Lower leg skin (tissue), 4 donors: ENCODE measurements around the gene MLF2. TPM values are rescaled to one million over a fixed set of nuclear protein-coding genes. Genes with fewer than 3 reads are reported as not detected.

Experiments
- DNase-seq, 2 donors: peaks; one replicate each; pipeline ENCODE4 v3.0.0-alpha.2; 2019; ENCODE audit warnings: low spot score in 2 of 2
- H3K4me3 ChIP-seq: fragments of 200-600 bp; sonication (generic); 2 replicates; pipeline ENCODE4 v1.5.1; 2017; ENCODE audit warnings: mild to moderate bottlenecking, low read depth; ENCODE audit not compliant: poor library complexity, severe bottlenecking
- POLR2A ChIP-seq, 2 donors: fragments of 450-650 bp; IDR thresholded peaks; one replicate each; pipeline ENCODE4 v1.6.1; 2016 to 2017; ENCODE audit warnings: antibody characterized with exemption in 2 of 2, mild to moderate bottlenecking in 1 of 2, moderate library complexity in 1 of 2
- WGBS, 2 donors: methylation state at CpG; one replicate each; pipeline ENCODE4 v1.1.5; 2018; 5-methylcytosine and 5-hydroxymethylcytosine counted together
- intact Hi-C: fragments of 100-400 bp; cut with DNase I; formaldehyde crosslinking; loops from one replicate; pipeline ENCODE4 v1.15.0; 2023; ENCODE audit warnings: low total_unique reads
- total RNA-seq, 4 donors: library from RNA; depleted of rRNA; stranded (reverse); fragments of >200 nt; gene quantifications; one replicate each; pipeline ENCODE4 v1.1.0, GENCODE V29; 2016
- TF ChIP-seq, protein P1 (sequence below), 3 donors: fragments of 450-650 bp; IDR thresholded peaks; one replicate each; pipeline ENCODE4 v1.5.1; 2016; ENCODE audit warnings: antibody characterized with exemption in 3 of 3, mild to moderate bottlenecking in 3 of 3, moderate library complexity in 2 of 3

The MLF2 gene
- total RNA-seq, 4 donors from 2014 or later, result 140 to 196 (median 175) TPM

GRCh38 chr12:6754411-6754810, 1.5 kb upstream of the MLF2 start:
- no peak overlapping the region for H3K4me3 ChIP-seq
- WGBS, 2 donors, result 90 to 96% methylated on average over 2 of the region's 2 CpGs
- no peak for DNase-seq
- TF ChIP-seq, protein P1, sequence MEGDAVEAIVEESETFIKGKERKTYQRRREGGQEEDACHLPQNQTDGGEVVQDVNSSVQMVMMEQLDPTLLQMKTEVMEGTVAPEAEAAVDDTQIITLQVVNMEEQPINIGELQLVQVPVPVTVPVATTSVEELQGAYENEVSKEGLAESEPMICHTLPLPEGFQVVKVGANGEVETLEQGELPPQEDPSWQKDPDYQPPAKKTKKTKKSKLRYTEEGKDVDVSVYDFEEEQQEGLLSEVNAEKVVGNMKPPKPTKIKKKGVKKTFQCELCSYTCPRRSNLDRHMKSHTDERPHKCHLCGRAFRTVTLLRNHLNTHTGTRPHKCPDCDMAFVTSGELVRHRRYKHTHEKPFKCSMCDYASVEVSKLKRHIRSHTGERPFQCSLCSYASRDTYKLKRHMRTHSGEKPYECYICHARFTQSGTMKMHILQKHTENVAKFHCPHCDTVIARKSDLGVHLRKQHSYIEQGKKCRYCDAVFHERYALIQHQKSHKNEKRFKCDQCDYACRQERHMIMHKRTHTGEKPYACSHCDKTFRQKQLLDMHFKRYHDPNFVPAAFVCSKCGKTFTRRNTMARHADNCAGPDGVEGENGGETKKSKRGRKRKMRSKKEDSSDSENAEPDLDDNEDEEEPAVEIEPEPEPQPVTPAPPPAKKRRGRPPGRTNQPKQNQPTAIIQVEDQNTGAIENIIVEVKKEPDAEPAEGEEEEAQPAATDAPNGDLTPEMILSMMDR (IDR thresholded peaks at IDR 0.05), result no peak
- TF ChIP-seq POLR2A (IDR thresholded peaks at IDR 0.05), result no peak
- intact Hi-C loops, result loop anchor here (2.0 kb wide), 1 partner anchor 24 kb away; no protein-coding TSS in a partner anchor

DNA sequence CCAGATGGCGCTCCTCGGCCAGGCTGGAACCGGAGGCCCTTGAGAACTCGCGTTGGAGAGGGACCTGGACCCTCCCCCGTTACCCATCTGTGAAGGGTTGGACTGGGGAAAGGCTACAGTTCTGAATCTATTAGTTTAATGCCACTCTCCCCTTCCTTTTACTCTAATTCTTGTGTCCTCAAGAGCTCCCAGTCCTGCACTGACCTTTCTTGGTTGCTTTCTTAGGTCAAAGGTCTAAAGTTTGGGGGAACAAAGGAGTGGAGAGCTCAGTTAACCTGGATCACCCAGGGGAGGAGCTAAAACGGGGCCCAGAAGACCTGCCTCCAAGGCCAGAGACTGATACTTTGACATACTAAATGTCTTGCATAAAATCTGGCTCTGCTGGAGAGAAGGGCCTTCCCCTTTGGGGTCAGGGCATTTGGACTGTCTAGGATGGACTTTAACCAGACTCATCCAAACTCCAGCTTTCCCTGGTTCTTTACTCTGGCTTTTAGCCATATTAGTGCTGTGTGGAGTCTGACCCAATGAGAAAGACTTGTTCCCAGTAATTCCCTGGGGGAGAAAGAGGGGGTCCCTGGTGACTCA, 923 bp upstream of the MLF2 start:
- intact Hi-C loops, result loop anchor here (2.0 kb wide), 1 partner anchor 25 kb away; no protein-coding TSS in a partner anchor
- no peak for DNase-seq
- 0 to 1% methylated on average over 7 of the region's 7 CpGs for WGBS, 2 donors
- no peak overlapping the region for H3K4me3 ChIP-seq
- TF ChIP-seq, protein P1 (IDR thresholded peaks at IDR 0.05), result no peak
- no peak for TF ChIP-seq POLR2A (IDR thresholded peaks at IDR 0.05)

DNA sequence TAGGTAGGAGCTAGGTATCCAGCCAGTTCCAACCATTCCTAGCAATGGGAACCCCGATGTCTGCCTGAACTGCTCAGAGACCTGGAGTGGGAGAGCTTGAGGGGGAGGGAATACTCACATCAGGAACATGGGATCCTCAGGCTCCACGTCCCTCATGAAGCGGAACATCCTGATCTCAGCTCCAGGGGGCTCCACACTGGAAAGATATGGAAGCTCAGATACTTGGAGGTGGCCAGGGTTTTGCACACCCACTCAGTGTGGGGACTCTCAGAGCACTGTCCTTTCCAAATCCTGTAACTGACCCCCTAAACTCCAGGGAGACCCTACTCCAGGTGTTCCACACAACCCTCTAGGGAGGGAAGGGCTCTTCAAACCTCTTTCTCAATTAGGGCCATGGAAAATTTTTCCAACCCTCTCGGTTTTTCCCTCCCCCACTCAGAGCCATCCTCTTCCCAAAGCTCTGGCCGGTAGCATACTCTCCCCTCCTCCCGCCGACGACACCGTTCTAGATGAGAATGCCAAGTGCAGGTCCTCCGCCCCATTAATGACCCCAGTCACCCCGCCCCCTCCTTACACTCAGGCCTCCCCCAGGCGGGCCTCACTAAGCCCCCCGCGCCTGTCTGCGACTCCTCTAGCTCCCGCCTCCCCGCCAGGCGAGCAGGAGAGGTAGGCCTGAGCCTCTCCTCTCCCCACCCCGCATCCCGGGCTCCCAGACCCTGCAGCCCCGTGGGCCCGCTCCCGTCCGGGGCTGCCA, 597 bp downstream of the MLF2 start:
- TF ChIP-seq, protein P1 (IDR thresholded peaks at IDR 0.05), result no peak
- TF ChIP-seq POLR2A (IDR thresholded peaks at IDR 0.05), result no peak
- 4 to 5% methylated on average over 24 of the region's 24 CpGs for WGBS, 2 donors
- intact Hi-C loops, result no loop called here
- peak overlapping the region; percentile 81 for H3K4me3 ChIP-seq
- peak; percentile 44 to 91 for DNase-seq

DNA sequence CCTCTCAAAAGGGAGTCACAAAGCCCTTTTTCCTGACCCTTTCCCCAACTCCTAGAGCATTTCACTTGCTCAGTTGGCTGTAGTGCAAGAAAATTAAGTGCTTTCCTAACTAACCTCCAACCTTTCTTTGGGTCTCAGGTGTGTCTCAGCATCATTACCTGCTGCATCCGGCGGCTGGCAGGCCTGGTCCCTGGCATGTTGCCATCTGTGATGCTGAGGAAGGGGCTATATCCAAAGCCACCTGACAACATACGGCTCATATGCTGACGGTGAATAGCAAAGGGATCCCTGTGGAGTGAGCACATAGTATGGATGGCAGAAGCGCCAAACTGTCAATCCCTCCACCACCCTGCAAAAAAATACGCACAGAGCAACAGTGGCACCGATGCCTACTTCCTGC, 1.2 kb downstream of the MLF2 start:
- DNase-seq, result no peak
- intact Hi-C loops, result no loop called here
- TF ChIP-seq POLR2A (IDR thresholded peaks at IDR 0.05), result no peak
- 65 to 67% methylated on average over 7 of the region's 7 CpGs for WGBS, 2 donors
- no peak overlapping the region for H3K4me3 ChIP-seq

DNA sequence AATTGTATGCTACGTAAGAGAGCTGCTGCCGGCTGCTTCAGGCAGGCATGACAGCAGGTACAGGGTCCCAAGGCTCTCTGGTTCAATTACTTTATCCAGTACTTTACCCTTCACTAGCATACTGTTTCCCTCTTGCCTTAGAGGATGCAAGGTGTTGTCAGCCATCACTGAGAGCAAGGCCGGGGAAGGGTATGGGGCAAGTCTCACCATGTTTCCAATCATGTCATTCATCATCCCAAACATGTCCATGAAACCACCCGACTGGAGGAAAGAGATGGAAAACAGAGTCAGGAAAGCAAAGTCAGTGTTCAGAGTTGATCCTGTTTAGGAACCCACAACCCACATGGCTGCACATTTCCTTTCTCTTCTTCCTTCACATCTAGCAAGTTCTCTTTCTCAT, 2.4 kb downstream of the MLF2 start:
- no peak overlapping the region for H3K4me3 ChIP-seq
- DNase-seq, result no peak
- no peak for TF ChIP-seq POLR2A (IDR thresholded peaks at IDR 0.05)
- TF ChIP-seq, protein P1 (IDR thresholded peaks at IDR 0.05), result no peak
- 68 to 72% methylated on average over 4 of the region's 4 CpGs for WGBS, 2 donors
- intact Hi-C loops, result no loop called here

- intact Hi-C loops, result no loop called here
- DNase-seq, result no peak
- TF ChIP-seq POLR2A (IDR thresholded peaks at IDR 0.05), result no peak
- TF ChIP-seq, protein P1 (IDR thresholded peaks at IDR 0.05), result no peak
- H3K4me3 ChIP-seq, result no peak overlapping the region
- WGBS, 2 donors, result 93 to 95% methylated on average over 28 of the region's 28 CpGs
Observed at GRCh38 chr12:6748761-6749160, 4.2 kb downstream of the MLF2 start.
